ENCODE results near the gene PICALM.
A peak's percentile ranks its signal among the peaks of the same experiment; 100 is the strongest.

PICALM gene

GRCh38 chr11:86066657-86067008, 2.3 kb downstream of the PICALM start:
- Mint-ChIP-seq H3K4me1 (peaks cover 47% of the 10 kb centered on the region), H3K9me3 (peaks cover 0 to 3% of the 10 kb centered on the region in 2 donors)

GRCh38 chr11:86066033-86066432, 2.9 kb downstream of the PICALM start:
- ATAC-seq (no peak), DNase-seq (no peak)
- Mint-ChIP-seq H3K9me3 (peaks cover 0 to 3% of the 10 kb centered on the region in 2 donors), H3K27ac (peak overlapping the region; percentile 75 to 84), H3K4me1 (peaks cover 53% of the 10 kb centered on the region), H3K4me3 (peak overlapping the region; percentile 95 to 97), H3K27me3 (no peaks in the 10 kb centered on the region)

More at GRCh38 chr11:86066657-86067008, 2.3 kb downstream of the PICALM start:
- no peak for ATAC-seq
- peak overlapping the region; percentile 95 to 97 for H3K4me3 Mint-ChIP-seq
- DNase-seq: no peak
- H3K27ac Mint-ChIP-seq: peak overlapping the region; percentile 84 to 94
- H3K27me3 Mint-ChIP-seq: no peaks in the 10 kb centered on the region

GRCh38 chr11:86064220-86064803, 4.6 kb downstream of the PICALM start:
- H3K4me1 Mint-ChIP-seq: peaks cover 57% of the 10 kb centered on the region

GRCh38 chr11:86063536-86063935, 5.3 kb downstream of the PICALM start:
- H3K27me3 Mint-ChIP-seq: no peaks in the 10 kb centered on the region
- ATAC-seq: no peak
- H3K27ac Mint-ChIP-seq: peak overlapping the region in 1 of 2 donors; percentile 88
- H3K9me3 Mint-ChIP-seq: no peaks in the 10 kb centered on the region
- H3K4me1 Mint-ChIP-seq: peaks cover 65% of the 10 kb centered on the region
- DNase-seq: no peak
- H3K4me3 Mint-ChIP-seq: peak overlapping the region; percentile 39 to 95

More at GRCh38 chr11:86064220-86064803, 4.6 kb downstream of the PICALM start:
- no peaks in the 10 kb centered on the region for H3K9me3 Mint-ChIP-seq
- peak overlapping the region; percentile 88 to 91 for H3K27ac Mint-ChIP-seq
- ATAC-seq (no peak), DNase-seq (no peak)
- no peaks in the 10 kb centered on the region for H3K27me3 Mint-ChIP-seq
- peak overlapping the region; percentile 62 to 95 for H3K4me3 Mint-ChIP-seq

GRCh38 chr11:86062719-86063118, 6.2 kb downstream of the PICALM start:
- Mint-ChIP-seq H3K27me3 (no peaks in the 10 kb centered on the region), H3K9me3 (no peaks in the 10 kb centered on the region), H3K27ac (peak overlapping the region in 1 of 2 donors; percentile 70), H3K4me3 (peak overlapping the region; percentile 49 to 52), H3K4me1 (peaks cover 72% of the 10 kb centered on the region)
- ATAC-seq (no peak), DNase-seq (no peak)

DNA sequence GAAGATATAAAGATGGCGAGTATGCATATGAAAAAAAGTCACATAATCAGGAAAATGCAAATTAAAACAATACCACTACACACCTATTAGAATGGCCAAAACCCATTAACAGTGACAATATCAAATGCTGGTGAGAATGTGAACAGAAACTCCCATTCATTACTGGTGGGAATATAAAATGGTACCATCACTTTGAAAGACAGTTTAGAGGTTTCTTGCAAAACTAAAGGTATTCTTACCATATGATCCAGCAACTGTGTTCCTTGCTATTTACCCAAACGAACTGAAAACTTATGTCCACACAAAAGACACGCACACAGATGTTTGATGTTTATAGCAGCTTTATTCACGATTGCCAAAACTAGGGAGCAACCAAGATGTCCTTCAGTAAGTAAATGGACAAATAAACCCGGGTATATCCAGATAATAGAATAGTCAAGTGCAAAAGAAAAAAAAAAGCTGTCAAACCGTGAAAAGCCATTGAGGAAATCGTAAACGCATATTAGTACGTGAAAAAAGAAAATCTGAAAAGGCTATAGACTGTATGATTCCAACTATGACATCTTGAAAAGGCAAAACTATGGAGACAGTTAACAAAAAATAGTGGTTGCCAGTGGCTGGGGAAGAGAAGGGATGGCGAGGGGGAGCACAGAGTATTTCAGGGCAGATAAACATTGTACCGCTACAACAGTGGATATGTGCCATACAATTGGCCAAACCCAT, 7.2 kb downstream of the PICALM start:
- no peak for ATAC-seq
- peaks cover 78% of the 10 kb centered on the region for H3K4me1 Mint-ChIP-seq
- DNase-seq: no peak
- H3K9me3 Mint-ChIP-seq: no peaks in the 10 kb centered on the region
- no peaks in the 10 kb centered on the region for H3K27me3 Mint-ChIP-seq
- H3K4me3 Mint-ChIP-seq: peak overlapping the region; percentile 47 to 52
- no peak overlapping the region for H3K27ac Mint-ChIP-seq

DNA sequence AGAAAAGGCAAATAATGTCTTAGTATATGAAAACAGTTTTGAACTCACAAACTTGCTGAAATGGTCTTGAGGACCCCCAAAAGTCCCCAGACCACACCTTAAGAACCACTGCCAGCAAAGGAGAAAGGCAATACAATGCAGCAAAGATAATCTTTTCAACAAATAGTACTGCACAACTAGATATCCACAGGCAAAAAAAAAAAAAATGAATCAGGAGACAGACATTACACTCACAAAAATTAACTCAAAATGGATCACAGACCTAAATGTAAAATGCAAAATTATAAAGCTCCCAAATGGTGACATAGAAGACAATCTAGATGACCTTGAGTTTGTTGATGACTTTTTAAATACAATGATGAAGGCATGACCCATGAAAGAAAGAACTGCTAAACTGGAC, 8.3 kb downstream of the PICALM start:
- no peak for DNase-seq
- no peak for ATAC-seq
- Mint-ChIP-seq H3K27ac (no peak overlapping the region), H3K27me3 (no peaks in the 10 kb centered on the region), H3K4me3 (peak overlapping the region; percentile 41 to 54), H3K4me1 (peaks cover 87% of the 10 kb centered on the region), H3K9me3 (no peaks in the 10 kb centered on the region)

DNA sequence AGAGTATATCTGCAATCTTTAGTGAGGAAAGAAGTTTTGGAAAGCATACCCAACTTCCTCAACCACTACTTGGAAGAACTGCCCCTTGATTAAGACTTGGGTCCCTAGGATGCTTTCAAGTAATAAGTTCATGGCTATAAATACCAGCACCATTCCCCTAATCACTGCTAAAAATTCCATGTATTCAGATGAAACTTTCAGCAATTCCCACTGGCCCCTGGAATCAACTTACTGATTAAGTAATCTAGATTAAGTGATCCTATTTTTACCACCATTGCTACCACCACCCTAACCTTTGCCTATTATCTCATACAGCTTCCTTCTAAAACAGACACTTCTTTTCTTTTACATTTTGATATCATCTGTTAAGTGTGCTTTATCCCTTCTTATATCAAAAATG, 10.5 kb downstream of the PICALM start:
- H3K9me3 Mint-ChIP-seq: no peaks in the 10 kb centered on the region
- no peaks in the 10 kb centered on the region for H3K27me3 Mint-ChIP-seq
- no peak overlapping the region for H3K4me3 Mint-ChIP-seq
- ATAC-seq (no peak), DNase-seq (no peak)
- H3K27ac Mint-ChIP-seq: no peak overlapping the region
- peaks cover 88% of the 10 kb centered on the region for H3K4me1 Mint-ChIP-seq

- Mint-ChIP-seq H3K4me3 (peak overlapping the region in 1 of 2 donors; percentile 54), H3K4me1 (peaks cover 93% of the 10 kb centered on the region), H3K27ac (no peak overlapping the region), H3K9me3 (peaks cover 7% of the 10 kb centered on the region in 2 donors), H3K27me3 (no peaks in the 10 kb centered on the region)
- ATAC-seq (peak; percentile 52), DNase-seq (no peak)
These were observed 12.5 kb downstream of the PICALM start for GRCh38 chr11:86056351-86056854.

GRCh38 chr11:86052693-86053641, 15.9 kb downstream of the PICALM start:
- DNase-seq (no peak), ATAC-seq (no peak)
- H3K4me3 Mint-ChIP-seq: peak overlapping the region; percentile 5 to 6
- peaks cover 7% of the 10 kb centered on the region in 2 donors for H3K9me3 Mint-ChIP-seq
- no peak overlapping the region for H3K27ac Mint-ChIP-seq
- no peaks in the 10 kb centered on the region for H3K27me3 Mint-ChIP-seq
- peaks cover 90% of the 10 kb centered on the region for H3K4me1 Mint-ChIP-seq

GRCh38 chr11:86050196-86050709, 18.6 kb downstream of the PICALM start:
- Mint-ChIP-seq H3K4me1 (peaks cover 97% of the 10 kb centered on the region), H3K4me3 (no peak overlapping the region), H3K27ac (no peak overlapping the region), H3K27me3 (no peaks in the 10 kb centered on the region), H3K9me3 (peaks cover 7% of the 10 kb centered on the region in 2 donors)
- DNase-seq: no peak
- ATAC-seq: no peak

GRCh38 chr11:86047275-86047991, 21.5 kb downstream of the PICALM start:
- H3K27ac Mint-ChIP-seq: peak overlapping the region; percentile 86 to 97
- peaks cover 97% of the 10 kb centered on the region for H3K4me1 Mint-ChIP-seq
- no peaks in the 10 kb centered on the region for H3K27me3 Mint-ChIP-seq
- peaks cover under 1 to 7% of the 10 kb centered on the region in 2 donors for H3K9me3 Mint-ChIP-seq
- peak in 1 of 2 donors; percentile 74 for DNase-seq
- H3K4me3 Mint-ChIP-seq: peak overlapping the region; percentile 59 to 89
- ATAC-seq: peak; percentile 89

- DNase-seq (no peak), ATAC-seq (no peak)
- Mint-ChIP-seq H3K9me3 (no peaks in the 10 kb centered on the region), H3K4me3 (peak overlapping the region; percentile 38 to 89), H3K27ac (peak overlapping the region in 1 of 2 donors; percentile 97), H3K27me3 (no peaks in the 10 kb centered on the region), H3K4me1 (peaks cover 99% of the 10 kb centered on the region)
These were observed 22.8 kb downstream of the PICALM start for GRCh38 chr11:86046116-86046515.

DNA sequence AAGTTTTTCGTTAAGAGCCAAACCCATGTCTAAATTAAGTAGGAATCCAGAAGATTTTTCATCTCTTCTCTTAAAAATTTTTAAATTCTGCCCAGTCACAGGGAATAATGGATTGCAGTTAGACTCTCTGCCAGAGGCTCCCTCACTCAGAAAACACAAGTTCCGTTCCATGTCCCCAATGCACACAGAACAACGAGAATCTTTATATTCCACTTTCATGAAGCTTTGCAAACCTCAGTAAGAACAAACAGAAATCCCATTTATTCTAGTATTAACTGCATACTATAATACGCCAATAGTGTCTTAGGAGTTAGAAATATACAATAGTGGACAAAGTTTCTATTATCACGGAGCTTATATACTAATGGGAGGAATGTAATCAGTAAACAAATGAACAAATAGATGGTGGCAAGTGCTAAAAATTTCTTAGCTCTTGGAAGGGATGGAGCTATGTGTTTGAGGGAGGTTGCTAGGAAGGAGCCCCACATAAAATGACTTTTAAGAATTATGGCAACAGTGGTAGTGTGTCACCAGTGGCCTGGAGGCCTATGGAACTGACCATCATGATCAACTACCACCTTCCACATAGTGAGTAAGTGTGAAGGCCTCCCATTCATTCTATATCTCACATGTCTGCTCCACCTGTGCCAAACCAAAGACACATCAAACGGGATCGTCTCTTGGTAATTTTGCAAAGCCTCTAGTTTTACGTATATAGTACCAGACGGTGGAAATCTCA, 24.9 kb downstream of the PICALM start:
- H3K4me3 Mint-ChIP-seq: peak overlapping the region in 1 of 2 donors; percentile 60
- H3K4me1 Mint-ChIP-seq: peaks cover 85% of the 10 kb centered on the region

More for the DNA sequence above, 24.9 kb downstream of the PICALM start:
- H3K27me3 Mint-ChIP-seq: no peaks in the 10 kb centered on the region
- H3K9me3 Mint-ChIP-seq: no peaks in the 10 kb centered on the region
- ATAC-seq (no peak), DNase-seq (no peak)
- no peak overlapping the region for H3K27ac Mint-ChIP-seq

Data from stimulated activated naive CD8-positive, alpha-beta T cell treated with anti-CD3 and anti-CD28 coated beads, Interleukin-15, amount 100 ng/mL, for 72 hours (primary cell).